ENCODE data around the gene KCNA2.

DNA sequence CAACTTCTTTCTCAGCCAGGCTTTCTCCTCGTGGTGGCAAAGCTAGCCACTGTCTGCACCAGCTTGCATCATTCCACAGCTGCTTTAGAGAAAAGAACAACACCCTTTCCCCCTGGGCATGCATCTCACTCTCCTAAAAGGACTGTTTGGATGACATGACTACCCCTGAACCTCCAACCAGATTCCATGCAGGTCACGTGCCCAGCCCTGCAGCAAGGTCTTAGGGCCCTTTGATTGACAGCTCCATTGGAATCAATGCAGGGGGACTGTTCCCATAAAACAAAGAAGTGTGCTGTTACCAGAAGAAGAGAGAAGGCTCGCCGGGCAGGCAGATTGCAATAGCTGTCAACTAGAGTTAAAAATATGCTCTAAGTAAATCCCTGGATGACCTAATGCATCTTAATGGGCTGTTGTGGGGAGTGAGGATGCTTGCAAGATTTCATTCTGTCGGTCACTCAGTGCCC, 24.4 kb downstream of the KCNA2 start:
- TF ChIP-seq EZH2 (IDR thresholded peaks at IDR 0.05; ENCODE audit: low read length, missing control alignments), result no peak
- TF ChIP-seq, protein P1, sequence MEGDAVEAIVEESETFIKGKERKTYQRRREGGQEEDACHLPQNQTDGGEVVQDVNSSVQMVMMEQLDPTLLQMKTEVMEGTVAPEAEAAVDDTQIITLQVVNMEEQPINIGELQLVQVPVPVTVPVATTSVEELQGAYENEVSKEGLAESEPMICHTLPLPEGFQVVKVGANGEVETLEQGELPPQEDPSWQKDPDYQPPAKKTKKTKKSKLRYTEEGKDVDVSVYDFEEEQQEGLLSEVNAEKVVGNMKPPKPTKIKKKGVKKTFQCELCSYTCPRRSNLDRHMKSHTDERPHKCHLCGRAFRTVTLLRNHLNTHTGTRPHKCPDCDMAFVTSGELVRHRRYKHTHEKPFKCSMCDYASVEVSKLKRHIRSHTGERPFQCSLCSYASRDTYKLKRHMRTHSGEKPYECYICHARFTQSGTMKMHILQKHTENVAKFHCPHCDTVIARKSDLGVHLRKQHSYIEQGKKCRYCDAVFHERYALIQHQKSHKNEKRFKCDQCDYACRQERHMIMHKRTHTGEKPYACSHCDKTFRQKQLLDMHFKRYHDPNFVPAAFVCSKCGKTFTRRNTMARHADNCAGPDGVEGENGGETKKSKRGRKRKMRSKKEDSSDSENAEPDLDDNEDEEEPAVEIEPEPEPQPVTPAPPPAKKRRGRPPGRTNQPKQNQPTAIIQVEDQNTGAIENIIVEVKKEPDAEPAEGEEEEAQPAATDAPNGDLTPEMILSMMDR (conservative IDR thresholded peaks at IDR 0.05 in 1 of 2, IDR thresholded peaks at IDR 0.05 in 1 of 2; ENCODE audit: low read depth in 1 of 2, low read length in 2 of 2), result no peak

Measured in fibroblast of lung (primary cell).